Gastroesophageal sphincter (tissue), 3 donors: ENCODE measurements around the gene ISL1.

ENCODE experiments used
- CTCF ChIP-seq, 4 experiments: fragments of 200-600 bp in 2 of 4; fragments of 450-650 bp in 2 of 4; sonication (generic) in 1 of 4; IDR thresholded peaks; one replicate each; pipeline ENCODE4 v1.5.1; 2017 to 2019; ENCODE audit warnings: antibody characterized with exemption in 4 of 4, mild to moderate bottlenecking in 2 of 4, moderate library complexity in 2 of 4
- EP300 ChIP-seq: sonication (generic); formaldehyde crosslinking; IDR thresholded peaks from one replicate; pipeline ENCODE4 v1.6.1; 2017; ENCODE audit warnings: antibody characterized with exemption, mild to moderate bottlenecking
- POLR2A ChIP-seq, 2 donors: fragments of 450-650 bp; IDR thresholded peaks; one replicate each; pipeline ENCODE4 v1.6.1; 2017; ENCODE audit warnings: antibody characterized with exemption in 2 of 2, mild to moderate bottlenecking in 2 of 2, moderate library complexity in 1 of 2

- TF ChIP-seq POLR2A (IDR thresholded peaks at IDR 0.05) (no peak), CTCF (IDR thresholded peaks at IDR 0.05) (no peak), EP300 (no peak)
Measured at GRCh38 chr5:51439232-51439631, 56.0 kb downstream of the ISL1 start.
